ENCODE measurements around the gene RGS17.

The RGS17 gene

GRCh38 chr6:153076431-153076830 is 54.7 kb downstream of the RGS17 start:
- no peak for TF ChIP-seq CTCF (conservative IDR thresholded peaks at IDR 0.05; ENCODE audit: low read length)
- no peak for TF ChIP-seq EZH2phosphoT487 (IDR thresholded peaks at IDR 0.05; ENCODE audit: borderline replicate concordance)
- Histone ChIP-seq H2AFZ (ENCODE audit: low read length) (no peak overlapping the region), H3K4me3 (ENCODE audit: low read length, poor library complexity, severe bottlenecking) (no peak overlapping the region), H4K20me1 (ENCODE audit: insufficient read depth, low read length, poor library complexity, severe bottlenecking) (no peaks in the 10 kb centered on the region), H3K9me2 (replicated peaks; ENCODE audit: low read depth, low read length) (no peaks in the 10 kb centered on the region), H3K9me3 (ENCODE audit: insufficient read depth, low read depth, low read length) (no peaks in the 10 kb centered on the region), H3K9ac (ENCODE audit: low read depth, low read length, poor library complexity, severe bottlenecking) (no peak overlapping the region), H3F3A (ENCODE audit: low read depth) (no peaks in the 10 kb centered on the region), H3K4me2 (ENCODE audit: low read depth, low read length, poor library complexity, severe bottlenecking) (no peak overlapping the region), H3K36me3 (ENCODE audit: insufficient read depth, low read length) (no peaks in the 10 kb centered on the region), H3K27me3 (ENCODE audit: insufficient read depth, low read length, poor library complexity, severe bottlenecking) (no peaks in the 10 kb centered on the region), H3K79me2 (ENCODE audit: insufficient read depth, low read length) (no peaks in the 10 kb centered on the region), H3K4me1 (ENCODE audit: insufficient read depth, low read length, poor library complexity, severe bottlenecking) (no peaks in the 10 kb centered on the region)

GRCh38 chr6:153074761-153075160 is 56.3 kb downstream of the RGS17 start:
- H3K36me3 ChIP-seq (ENCODE audit: insufficient read depth, low read length), result no peaks in the 10 kb centered on the region
- H3F3A ChIP-seq (ENCODE audit: low read depth), result no peaks in the 10 kb centered on the region
- no peaks in the 10 kb centered on the region for H3K4me1 ChIP-seq (ENCODE audit: insufficient read depth, low read length, poor library complexity, severe bottlenecking)
- H3K4me3 ChIP-seq (ENCODE audit: low read length, poor library complexity, severe bottlenecking), result no peak overlapping the region
- H4K20me1 ChIP-seq (ENCODE audit: insufficient read depth, low read length, poor library complexity, severe bottlenecking), result no peaks in the 10 kb centered on the region
- H3K9me3 ChIP-seq (ENCODE audit: insufficient read depth, low read depth, low read length), result no peaks in the 10 kb centered on the region
- no peaks in the 10 kb centered on the region for H3K79me2 ChIP-seq (ENCODE audit: insufficient read depth, low read length)
- no peak overlapping the region for H3K9ac ChIP-seq (ENCODE audit: low read depth, low read length, poor library complexity, severe bottlenecking)
- H3K27me3 ChIP-seq (ENCODE audit: insufficient read depth, low read length, poor library complexity, severe bottlenecking), result no peaks in the 10 kb centered on the region
- TF ChIP-seq CTCF (conservative IDR thresholded peaks at IDR 0.05; ENCODE audit: low read length) (no peak), EZH2phosphoT487 (IDR thresholded peaks at IDR 0.05; ENCODE audit: borderline replicate concordance) (no peak)
- no peak overlapping the region for H3K4me2 ChIP-seq (ENCODE audit: low read depth, low read length, poor library complexity, severe bottlenecking)
- H2AFZ ChIP-seq (ENCODE audit: low read length), result no peak overlapping the region
- H3K9me2 ChIP-seq (replicated peaks; ENCODE audit: low read depth, low read length), result no peaks in the 10 kb centered on the region

- Histone ChIP-seq H3K4me2 (ENCODE audit: low read depth, low read length, poor library complexity, severe bottlenecking) (no peak overlapping the region), H4K20me1 (ENCODE audit: insufficient read depth, low read length, poor library complexity, severe bottlenecking) (no peaks in the 10 kb centered on the region), H3K36me3 (ENCODE audit: insufficient read depth, low read length) (no peaks in the 10 kb centered on the region), H3K9me3 (ENCODE audit: insufficient read depth, low read depth, low read length) (no peaks in the 10 kb centered on the region), H3K79me2 (ENCODE audit: insufficient read depth, low read length) (no peaks in the 10 kb centered on the region), H3K4me3 (ENCODE audit: low read length, poor library complexity, severe bottlenecking) (no peak overlapping the region), H3F3A (ENCODE audit: low read depth) (no peaks in the 10 kb centered on the region), H3K9ac (ENCODE audit: low read depth, low read length, poor library complexity, severe bottlenecking) (no peak overlapping the region), H2AFZ (ENCODE audit: low read length) (no peak overlapping the region), H3K4me1 (ENCODE audit: insufficient read depth, low read length, poor library complexity, severe bottlenecking) (no peaks in the 10 kb centered on the region), H3K9me2 (replicated peaks; ENCODE audit: low read depth, low read length) (no peaks in the 10 kb centered on the region), H3K27me3 (ENCODE audit: insufficient read depth, low read length, poor library complexity, severe bottlenecking) (no peaks in the 10 kb centered on the region)
- TF ChIP-seq EZH2phosphoT487 (IDR thresholded peaks at IDR 0.05; ENCODE audit: borderline replicate concordance) (no peak), CTCF (conservative IDR thresholded peaks at IDR 0.05; ENCODE audit: low read length) (no peak)
These were observed 57.2 kb downstream of the RGS17 start for GRCh38 chr6:153073841-153074240.
